Tibial artery (tissue), 4 donors: ENCODE measurements around the gene RERE.

ENCODE experiments used
- DNase-seq, 2 donors: peaks; one replicate each; pipeline ENCODE4 v3.0.0-alpha.2; 2019
- H3K27ac ChIP-seq, 2 donors: fragments of 200-600 bp; sonication (generic) in 1 of 2; 1 replicate in 1 of 2; 2 replicates in 1 of 2; pipeline ENCODE4 v1.5.1; 2018 to 2019; ENCODE audit warnings: mild to moderate bottlenecking in 1 of 2
- H3K27me3 ChIP-seq, 2 donors: fragments of 200-600 bp; sonication (generic) in 1 of 2; one replicate each; pipeline versions ENCODE4 v1.5.1 to v1.6.0; 2016 to 2019
- H3K36me3 ChIP-seq, 3 donors: fragments of 200-600 bp; sonication (generic) in 2 of 3; one replicate each; pipeline ENCODE4 v1.5.1; 2016 to 2019; ENCODE audit warnings: mild to moderate bottlenecking in 2 of 3
- H3K4me1 ChIP-seq, 4 donors: fragments of 200-600 bp; sonication (generic) in 2 of 4; 1 replicate in 3 of 4; 2 replicates in 1 of 4; pipeline ENCODE4 v1.5.1; 2016 to 2019
- H3K4me3 ChIP-seq, 2 donors: fragments of 200-600 bp; sonication (generic) in 1 of 2; 1 replicate in 1 of 2; 2 replicates in 1 of 2; pipeline ENCODE4 v1.5.1; 2018 to 2019; ENCODE audit warnings: mild to moderate bottlenecking in 2 of 2
- H3K9me3 ChIP-seq, 3 donors: fragments of 200-600 bp; sonication (generic) in 1 of 3; one replicate each; pipeline ENCODE4 v1.5.1; 2016 to 2019
- intact Hi-C: fragments of 100-400 bp; cut with DNase I; formaldehyde crosslinking; loops from one replicate; pipeline ENCODE4 v1.15.0; 2023; ENCODE audit warnings: low total_unique reads
- TF ChIP-seq, protein P1 (sequence below), 2 experiments: fragments of 200-600 bp in 1 of 2; fragments of 450-650 bp in 1 of 2; IDR thresholded peaks; one replicate each; pipeline ENCODE4 v1.5.1; 2017 to 2019; ENCODE audit warnings: antibody characterized with exemption in 2 of 2, mild to moderate bottlenecking in 1 of 2, moderate library complexity in 1 of 2

Gene RERE

DNA sequence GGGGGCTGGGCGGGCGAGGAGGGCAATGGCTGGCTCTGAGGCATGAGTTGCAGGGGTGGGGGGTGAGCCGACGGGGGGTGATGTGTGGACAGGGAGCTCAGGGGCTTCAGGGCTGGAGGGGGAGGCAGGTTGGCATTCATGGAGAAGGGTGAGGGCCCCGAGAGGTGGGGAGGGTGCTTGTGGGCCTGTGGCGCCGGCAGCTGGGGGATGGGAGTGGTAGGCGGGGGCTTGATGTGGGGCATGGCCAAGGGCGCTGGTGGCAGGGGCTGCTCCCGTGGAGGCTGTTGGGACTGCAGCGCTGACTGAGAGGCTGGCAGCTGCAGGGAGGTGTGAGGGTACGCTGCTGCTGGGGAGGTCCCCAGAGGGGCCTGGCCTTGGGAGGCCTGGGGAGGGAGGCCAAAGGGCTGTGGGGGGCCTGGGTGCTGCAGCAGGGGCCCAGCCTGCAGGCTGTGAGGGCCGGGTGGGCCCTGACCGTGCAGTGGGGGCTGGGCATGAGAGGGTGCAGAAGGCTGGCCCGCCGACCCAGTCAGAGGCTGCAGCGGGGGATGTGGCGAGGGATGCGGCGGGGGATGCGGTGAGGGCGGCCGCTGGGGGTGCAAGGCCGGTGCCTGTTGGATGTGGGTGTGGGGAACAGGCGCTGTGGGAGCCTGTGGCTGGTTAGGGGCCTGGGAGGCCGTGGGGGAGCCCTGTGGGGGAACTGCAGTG is 456.8 kb downstream of the RERE start:
- peak overlapping the region in 1 of 2 donors; percentile 11 for H3K27ac ChIP-seq
- H3K9me3 ChIP-seq, result no peaks in the 10 kb centered on the region
- H3K36me3 ChIP-seq, result peaks cover 77 to 100% (median 92%) of the 10 kb centered on the region in 3 donors

DNA sequence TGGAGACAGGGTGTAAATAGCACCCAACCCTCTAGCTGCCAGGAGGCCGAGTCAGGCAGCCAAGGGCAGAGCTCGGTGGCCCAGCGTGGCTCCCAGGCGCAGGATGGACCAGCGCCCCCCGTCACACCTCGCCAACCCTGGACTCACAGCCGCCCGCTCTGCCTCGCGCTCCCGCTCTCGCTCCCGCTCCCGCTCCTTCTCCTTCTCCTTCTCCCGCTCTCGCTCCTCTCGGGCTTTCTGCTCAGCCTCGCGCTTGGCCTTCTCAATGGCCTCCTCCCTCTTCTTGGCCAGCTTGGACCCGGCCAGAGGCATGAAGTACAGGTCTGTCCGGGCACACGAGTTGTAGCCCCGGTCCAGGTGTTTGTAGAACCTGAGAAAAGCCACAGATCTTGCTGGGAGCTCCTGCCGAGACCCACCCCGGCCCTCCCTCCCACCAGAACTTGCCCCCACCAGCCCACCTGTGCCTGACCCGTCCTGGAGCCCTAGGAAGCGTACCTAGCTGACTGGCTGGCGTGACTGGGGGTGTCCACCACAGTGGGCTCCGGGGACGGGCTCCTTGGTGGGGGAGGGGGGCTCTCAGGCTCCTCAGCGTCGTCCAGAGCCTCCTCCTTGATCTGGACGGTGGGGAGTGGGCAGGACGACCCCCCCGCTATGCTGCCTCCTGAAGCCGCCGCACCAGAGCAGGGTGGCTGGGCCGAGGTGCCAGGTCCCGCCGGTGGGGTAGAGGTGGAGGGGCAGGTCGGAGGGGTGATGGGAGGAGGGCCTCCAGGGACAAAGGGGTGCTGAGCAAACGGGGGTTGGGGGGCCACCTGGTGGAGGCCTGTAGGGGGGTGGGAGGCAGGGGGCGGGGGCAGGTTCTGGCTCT is 457.6 kb downstream of the RERE start:
- H3K27me3 ChIP-seq, result no peaks in the 10 kb centered on the region
- TF ChIP-seq, protein P1, sequence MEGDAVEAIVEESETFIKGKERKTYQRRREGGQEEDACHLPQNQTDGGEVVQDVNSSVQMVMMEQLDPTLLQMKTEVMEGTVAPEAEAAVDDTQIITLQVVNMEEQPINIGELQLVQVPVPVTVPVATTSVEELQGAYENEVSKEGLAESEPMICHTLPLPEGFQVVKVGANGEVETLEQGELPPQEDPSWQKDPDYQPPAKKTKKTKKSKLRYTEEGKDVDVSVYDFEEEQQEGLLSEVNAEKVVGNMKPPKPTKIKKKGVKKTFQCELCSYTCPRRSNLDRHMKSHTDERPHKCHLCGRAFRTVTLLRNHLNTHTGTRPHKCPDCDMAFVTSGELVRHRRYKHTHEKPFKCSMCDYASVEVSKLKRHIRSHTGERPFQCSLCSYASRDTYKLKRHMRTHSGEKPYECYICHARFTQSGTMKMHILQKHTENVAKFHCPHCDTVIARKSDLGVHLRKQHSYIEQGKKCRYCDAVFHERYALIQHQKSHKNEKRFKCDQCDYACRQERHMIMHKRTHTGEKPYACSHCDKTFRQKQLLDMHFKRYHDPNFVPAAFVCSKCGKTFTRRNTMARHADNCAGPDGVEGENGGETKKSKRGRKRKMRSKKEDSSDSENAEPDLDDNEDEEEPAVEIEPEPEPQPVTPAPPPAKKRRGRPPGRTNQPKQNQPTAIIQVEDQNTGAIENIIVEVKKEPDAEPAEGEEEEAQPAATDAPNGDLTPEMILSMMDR (IDR thresholded peaks at IDR 0.05), result no peak
- intact Hi-C loops, result no loop called here
- H3K9me3 ChIP-seq, result no peaks in the 10 kb centered on the region
- peak in 1 of 2 donors; percentile 20 for DNase-seq
- H3K4me1 ChIP-seq, result peaks cover 0 to 26% (median 18%) of the 10 kb centered on the region in 4 donors
- peak overlapping the region in 1 of 2 donors; percentile 11 for H3K27ac ChIP-seq
- H3K4me3 ChIP-seq, result no peak overlapping the region
- H3K36me3 ChIP-seq, result peaks cover 79 to 100% (median 93%) of the 10 kb centered on the region in 3 donors

More for the DNA sequence above, 456.8 kb downstream of the RERE start:
- Histone ChIP-seq H3K4me1 (peaks cover 0 to 29% (median 24%) of the 10 kb centered on the region in 4 donors), H3K4me3 (no peak overlapping the region), H3K27me3 (no peaks in the 10 kb centered on the region)
- no peak for DNase-seq
- intact Hi-C loops, result no loop called here
- TF ChIP-seq, protein P1 (IDR thresholded peaks at IDR 0.05), result no peak

DNA sequence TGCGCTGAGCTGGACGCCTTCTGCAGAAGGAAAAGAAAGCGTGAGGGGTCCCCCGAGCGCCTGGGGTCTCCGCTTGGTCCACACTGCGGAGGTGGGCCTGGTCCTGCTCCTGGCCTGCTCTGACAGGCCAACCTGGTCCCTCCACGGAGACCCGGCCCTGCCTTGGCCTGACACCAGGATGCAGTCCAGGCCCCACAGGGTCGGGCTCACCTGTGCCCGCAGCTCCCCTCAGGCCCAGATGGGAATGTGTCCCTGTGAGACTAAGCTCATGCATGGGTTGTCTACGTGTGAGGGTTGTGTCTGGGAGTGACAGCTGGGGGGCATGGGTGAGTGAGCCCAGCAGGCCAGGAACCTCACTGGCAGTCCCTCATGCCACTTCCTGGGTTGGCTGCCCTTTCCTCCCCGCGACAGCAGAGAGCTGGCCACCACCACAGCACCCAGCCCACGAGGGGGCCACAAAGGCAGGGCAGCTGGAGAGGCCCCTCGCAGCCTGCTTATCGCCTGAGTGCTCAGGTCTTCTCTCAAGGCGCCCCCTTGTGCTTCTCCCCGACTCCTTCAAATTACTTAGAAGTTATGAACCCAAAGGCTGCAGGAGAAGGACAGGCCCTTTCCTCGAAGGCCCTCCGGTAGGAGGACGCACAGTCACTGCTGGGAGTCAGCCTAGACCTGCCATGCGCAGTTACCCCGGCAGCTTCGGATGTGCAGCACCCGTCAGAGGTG is 458.4 kb downstream of the RERE start:
- Histone ChIP-seq H3K4me1 (peaks cover 0 to 18% (median 10%) of the 10 kb centered on the region in 4 donors), H3K27me3 (no peaks in the 10 kb centered on the region), H3K36me3 (peaks cover 82 to 100% (median 91%) of the 10 kb centered on the region in 3 donors), H3K4me3 (no peak overlapping the region), H3K9me3 (no peaks in the 10 kb centered on the region), H3K27ac (peak overlapping the region in 1 of 2 donors; percentile 11)
- DNase-seq, result no peak
- intact Hi-C loops, result no loop called here
- TF ChIP-seq, protein P1 (IDR thresholded peaks at IDR 0.05), result no peak

DNA sequence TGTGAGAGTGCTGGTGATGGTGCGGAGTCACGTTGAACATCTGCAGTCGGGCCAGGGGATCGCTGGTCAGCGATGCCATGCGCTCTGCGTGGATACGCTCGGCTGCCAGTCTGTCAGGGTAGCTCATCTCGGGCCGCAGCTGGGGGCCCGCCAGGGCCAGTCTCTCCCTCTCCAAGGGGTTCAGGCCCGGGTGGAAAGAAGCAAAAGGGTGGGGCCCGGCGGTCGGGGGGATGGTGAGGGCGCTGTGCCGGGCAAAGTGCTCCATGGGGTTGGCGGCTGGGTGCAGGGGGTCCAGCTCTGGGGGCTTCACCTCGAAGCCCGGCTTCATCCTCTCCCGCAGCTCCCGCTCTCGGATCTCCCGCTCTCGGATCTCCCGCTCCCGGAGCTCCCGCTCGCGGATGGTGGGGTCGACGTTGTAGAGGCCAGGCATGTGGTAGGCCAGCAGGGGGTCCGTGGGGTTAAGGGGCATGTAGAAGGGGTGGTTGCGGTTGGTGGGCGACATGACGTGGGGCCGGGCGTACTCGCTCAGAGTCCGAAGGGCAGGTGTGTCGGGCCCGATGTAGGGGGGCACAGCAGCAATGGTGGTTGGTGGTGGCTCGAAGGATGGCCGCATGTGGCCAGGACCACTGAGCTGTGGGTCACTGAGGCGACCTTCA is 459.1 kb downstream of the RERE start:
- intact Hi-C loops, result no loop called here
- Histone ChIP-seq H3K4me3 (no peak overlapping the region), H3K9me3 (no peaks in the 10 kb centered on the region), H3K27me3 (no peaks in the 10 kb centered on the region), H3K36me3 (peaks cover 89 to 100% (median 93%) of the 10 kb centered on the region in 3 donors), H3K4me1 (peaks cover 0 to 11% (median 5%) of the 10 kb centered on the region in 4 donors), H3K27ac (peak overlapping the region in 1 of 2 donors; percentile 36)
- DNase-seq, result peak in 1 of 2 donors; percentile 66
- TF ChIP-seq, protein P1 (IDR thresholded peaks at IDR 0.05), result no peak
